Fibroblast of skin of scalp (primary cell): Measurements from ENCODE around the gene TNPO2.
"Not testable (repeated sequence)": the region's sequence is repeated elsewhere in the genome, so short reads cannot be mapped to it uniquely, and the experiment has no call there.

Experiments used
- DNase-seq: peaks from one replicate; pipeline ENCODE4 v3.0.0-alpha.2; 2013

TNPO2 gene

DNA sequence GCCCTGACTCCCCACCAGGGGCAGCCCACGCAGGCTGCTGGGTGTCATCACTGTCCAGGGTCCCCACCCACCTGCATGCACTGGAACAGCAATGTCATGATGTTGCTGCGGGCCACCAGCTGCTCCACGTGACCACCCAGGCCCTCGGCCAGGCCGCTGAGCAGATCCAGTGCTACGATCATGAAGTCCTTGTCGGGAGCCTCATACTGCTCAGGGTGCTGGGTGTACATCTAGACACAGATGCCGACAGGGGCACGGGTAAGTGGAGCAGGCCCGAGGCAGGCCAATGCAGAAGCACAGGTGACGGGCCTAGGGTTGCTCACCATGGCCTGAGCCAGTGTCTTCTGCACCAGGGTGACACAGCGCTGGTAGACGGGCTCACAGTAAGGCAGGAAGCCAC, 18.6 kb downstream of the TNPO2 start:
- no peak for DNase-seq

DNA sequence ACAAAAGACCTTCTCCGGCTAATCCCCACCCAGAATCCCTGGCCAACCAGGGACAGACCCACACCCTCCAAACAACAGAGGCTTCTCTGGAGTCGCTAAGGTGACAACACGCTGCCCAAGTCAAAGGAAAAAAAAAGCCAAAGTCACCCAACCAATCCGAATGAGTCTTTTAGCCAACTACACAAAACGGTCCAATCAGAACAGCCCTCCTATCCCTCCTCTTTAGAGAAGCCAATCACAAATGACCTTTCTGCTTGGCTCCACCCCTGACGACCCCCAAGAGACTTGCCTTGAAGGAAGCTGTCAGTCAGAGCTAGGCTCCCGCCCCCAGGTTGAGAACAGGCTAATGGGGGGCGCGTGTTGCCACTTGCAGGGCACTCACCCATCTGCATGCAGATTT, 20.7 kb downstream of the TNPO2 start:
- DNase-seq, result peak; percentile 54

DNA sequence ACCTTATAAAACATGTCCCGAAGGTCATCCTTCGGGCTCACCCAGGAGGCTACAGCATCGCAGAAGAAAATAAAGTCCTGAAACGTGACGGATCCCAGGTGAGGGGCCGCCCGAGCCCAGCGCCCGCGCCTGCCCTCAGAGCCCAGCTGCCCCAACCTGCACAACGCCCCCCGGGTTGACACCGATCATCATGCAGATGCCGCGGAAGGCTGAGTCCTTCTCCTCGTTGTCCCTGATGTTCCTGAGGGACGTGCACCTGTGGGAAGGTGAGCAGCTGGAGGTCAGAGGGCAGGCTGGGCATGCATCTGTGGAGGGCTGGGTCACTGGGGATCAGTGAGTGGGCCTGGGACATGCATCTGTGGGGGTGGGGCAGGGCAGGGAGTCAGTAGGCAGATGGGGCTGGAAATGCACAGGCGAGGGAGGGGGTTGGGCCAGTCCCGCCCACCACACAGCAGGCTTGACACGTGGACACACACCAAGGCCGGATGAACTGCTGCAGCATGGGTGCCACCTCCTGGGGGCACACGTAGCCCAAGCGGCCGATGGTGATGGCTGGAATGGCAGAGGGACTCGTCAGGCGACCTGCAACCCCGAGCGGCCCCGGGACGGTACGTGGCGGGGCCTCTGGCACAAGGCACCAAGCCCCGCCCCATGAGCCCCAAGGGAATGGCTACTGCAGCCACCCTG, 22.0 kb downstream of the TNPO2 start:
- no peak for DNase-seq

DNA sequence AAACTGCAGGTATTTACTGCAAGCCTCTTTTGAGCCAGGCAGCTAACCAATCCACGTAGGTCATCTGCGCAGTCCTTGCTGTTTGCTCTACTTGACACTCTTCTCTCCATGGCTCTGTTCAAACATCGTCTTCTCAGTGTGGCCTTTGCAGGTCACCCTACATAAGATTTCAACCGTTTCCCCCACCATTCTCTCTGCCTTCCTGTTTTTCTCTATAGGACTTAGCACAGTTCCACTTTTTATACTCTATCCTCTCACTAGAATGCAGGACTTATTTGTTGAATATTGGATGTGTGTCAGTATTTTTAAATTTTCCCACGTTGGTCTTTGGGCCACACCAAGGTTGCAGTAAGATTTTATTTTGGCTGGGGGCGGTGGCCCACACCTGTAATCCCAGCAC, 25.6 kb downstream of the TNPO2 start:
- no peak for DNase-seq

DNA sequence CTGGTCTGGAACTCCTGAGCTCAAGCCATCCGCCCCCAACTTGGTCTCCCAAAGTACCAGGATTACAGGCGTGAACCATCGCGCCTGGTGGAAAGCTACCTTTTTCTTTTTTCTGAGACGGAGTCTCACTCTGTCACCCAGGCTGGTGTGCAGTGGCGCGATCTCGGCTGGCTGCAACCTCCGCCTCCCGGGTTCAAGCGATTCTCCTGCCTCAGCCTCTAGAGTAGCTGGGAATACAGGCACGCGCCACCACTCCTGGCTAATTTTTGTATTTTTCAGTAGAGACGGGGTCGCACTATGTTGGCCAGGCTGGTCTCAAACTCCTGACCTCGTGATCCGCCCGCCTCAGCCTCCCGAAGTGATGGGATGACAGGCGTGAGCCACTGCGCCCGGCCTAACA, 26.3 kb downstream of the TNPO2 start:
- DNase-seq, result not testable (repeated sequence)

DNA sequence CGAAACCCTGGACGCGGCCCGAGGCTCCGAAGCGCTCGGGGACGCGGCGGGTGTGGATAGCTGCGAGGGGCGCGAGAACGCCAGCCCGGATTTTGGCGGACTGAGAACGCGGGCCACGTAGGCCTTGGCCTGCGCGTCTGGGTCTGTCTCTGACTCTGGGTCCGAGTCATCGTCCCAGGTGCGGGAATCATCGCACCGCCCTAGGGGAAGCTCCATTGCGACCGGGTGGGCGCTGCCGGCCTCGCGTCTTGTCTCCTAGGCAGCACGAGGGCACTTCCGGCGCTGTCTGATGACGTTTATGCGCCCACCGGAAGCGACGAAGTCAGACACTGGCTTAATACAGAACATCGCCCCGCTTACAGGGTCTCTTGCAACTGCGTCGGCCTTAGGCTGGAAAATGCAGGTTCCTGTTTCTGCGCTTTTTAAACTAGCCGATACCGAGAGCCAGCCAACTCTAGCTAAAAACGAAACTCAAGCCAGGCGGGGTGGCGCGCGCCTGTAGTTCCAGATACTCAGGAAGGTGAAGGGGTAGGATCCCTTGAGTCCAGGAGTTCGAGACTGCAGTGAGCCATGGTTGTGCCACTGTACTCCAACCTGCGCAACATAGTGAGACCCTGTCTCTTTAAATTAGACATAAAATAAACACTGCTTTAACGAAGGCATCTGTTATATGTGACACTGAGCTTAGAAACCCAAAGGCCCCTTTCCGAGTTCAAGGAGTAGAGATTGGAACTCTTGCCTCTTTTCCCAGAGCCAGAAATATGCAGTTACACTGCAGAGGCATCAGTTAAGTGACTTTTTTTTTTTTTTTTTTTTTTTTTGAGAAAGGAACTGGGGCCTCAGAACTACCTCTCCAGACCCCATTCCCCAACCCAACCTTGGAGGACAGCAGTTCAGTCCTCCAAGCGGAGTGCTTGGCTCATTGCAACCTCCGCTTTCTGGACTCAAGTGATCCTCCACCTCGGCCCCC, 27.1 kb downstream of the TNPO2 start, which contains the start of gene FBXW9:
FBXW9 (minus strand) TSS at position 266 of the 970 bp plus-strand sequence; CDS start at position 216, 50 bp downstream.
- peak; percentile 96 for DNase-seq

DNA sequence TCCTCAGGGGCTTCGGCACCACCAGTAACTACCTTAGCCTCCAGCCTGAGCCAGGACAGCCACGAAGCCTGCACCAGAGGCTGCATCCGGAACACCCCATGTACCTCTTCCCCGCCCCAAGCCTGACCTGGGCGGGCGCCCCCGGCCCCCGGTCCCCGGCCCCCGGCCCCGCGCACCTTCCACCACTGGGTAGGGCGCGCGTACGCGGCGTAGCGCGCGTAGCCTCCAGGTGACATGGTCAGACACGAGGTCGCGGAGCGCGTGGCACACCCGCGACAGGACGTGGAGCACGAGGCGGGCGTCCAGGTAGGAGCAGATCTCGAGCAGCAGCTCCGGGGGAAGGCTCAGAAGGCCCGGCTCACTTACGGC, 27.8 kb downstream of the TNPO2 start:
- DNase-seq, result no peak

DNA sequence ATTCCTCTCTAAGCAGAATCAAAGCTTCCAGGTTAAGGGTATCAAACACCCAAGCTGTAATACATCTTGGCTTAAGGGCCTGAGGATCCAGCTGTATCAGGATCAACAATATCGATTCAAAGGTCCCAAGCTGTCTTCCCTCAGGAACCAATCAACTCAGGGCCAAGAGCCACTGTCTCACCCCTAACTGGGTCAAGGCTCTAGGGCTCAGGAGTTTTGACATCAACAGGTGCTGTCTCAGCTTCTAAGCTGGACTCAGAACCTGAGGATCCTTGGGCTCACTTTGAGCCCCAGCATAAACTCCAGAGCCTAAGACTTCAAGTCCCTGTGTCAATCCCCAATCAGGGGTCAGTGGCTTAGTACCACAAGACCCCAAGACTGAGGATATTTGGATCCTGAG, 28.2 kb downstream of the TNPO2 start:
- no peak for DNase-seq

DNA sequence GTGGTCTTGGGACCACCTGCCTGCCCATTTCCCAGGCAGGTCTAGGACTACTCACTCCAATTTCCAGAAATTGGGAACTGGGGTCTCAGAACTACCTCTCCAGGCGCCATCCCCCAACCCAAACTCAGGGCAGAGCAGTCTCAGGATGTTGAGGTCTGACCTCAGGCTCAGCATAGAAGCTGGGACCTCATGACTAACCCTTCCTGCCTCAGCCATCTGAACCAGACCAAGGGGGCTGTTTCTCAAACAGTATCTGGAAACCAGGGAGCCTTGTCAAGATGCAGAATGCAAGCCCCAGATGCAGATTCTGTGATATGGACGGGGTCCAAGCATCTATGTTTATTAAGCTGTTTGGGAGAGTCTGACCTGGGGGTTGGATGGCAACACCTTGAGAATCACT, 28.6 kb downstream of the TNPO2 start:
- DNase-seq, result no peak

DNA sequence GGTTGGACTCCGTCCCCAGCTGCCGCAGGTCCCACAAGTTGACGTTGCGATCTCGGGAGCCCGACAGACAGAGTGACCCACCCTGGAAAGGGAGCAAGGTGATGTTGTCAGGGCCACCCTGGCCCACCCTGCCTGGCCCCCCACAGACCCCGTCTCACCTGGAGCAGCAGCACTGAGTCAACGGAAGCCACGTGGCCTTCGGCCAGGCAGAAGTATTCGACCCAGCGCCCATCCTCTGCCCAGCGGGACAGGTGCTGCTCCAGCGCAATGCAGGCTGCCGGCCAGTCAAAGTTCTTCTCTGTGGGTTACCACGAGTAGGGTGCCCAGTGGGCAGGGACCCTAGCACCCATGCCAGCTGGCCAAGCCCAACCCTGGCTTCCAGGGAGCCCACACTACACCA, 29.1 kb downstream of the TNPO2 start:
- no peak for DNase-seq

DNA sequence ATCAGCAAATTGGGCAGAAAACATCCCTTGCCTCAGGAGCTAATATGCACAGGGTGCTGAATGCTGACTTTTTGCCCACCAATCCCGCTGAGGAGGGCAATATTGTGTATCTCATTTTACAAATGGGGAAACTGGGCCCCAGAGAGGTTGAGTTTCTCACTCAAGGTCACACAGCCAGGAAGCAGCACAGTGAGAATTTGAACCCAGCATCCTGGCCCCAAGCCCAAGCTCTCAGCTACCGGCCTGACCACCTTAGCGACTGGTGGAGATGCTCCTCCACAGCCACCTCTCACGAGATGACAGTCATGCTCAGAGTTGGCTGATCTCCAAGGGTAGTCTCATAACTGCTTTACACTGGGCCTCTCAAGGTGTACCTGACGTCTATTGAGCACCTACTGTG, 30.8 kb downstream of the TNPO2 start:
- no peak for DNase-seq

DNA sequence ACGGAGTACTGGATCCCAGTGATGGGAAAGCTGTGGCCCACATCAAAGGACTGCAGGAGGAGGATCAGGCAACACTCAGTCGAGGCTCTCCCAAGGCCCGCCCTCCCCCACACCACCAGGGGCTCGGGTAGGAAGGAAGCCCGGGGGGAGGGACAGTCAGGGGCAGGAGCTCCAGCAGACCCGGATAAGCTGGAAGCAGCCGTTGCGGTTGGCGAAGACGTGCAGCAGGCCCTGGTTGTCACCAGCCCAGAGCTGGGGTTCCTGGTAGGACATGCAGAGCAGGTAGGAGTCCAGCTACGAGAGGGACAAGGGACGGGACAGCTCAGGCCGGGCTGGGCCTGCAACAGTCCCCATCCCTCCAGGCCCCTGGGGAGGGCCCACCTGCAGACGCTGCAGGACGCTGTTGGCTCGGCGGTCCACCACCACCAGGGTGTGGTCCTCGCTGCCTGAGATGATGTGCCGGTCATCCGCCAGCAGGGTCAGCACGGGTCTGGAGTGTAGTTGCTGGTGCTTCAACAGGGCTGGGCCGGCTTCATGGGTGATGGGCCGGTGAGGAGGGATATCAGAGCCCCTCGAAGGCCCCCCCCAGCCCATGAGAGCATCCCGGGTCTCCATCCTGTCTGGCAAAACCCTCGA, 34.0 kb downstream of the TNPO2 start:
- no peak for DNase-seq

DNA sequence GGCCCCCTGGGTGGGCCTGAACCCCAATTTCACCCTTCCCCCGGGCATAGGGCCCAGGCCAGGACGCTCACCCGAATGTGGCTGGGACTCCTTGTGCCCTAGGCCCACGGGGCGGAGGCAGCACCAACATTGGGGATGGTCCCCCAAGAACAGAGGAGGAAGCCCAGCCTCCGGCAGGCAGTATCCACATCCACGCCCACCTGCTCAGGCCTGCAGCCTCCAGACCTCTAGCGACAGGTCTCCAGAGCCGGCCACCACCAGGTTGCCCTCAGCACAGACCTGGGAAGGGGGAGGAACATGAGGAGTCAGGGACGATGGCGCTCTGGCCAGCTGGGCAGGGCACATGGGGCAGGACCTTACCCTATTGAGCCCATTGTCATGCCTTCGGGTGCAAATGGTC, 34.7 kb downstream of the TNPO2 start:
- no peak for DNase-seq

DNA sequence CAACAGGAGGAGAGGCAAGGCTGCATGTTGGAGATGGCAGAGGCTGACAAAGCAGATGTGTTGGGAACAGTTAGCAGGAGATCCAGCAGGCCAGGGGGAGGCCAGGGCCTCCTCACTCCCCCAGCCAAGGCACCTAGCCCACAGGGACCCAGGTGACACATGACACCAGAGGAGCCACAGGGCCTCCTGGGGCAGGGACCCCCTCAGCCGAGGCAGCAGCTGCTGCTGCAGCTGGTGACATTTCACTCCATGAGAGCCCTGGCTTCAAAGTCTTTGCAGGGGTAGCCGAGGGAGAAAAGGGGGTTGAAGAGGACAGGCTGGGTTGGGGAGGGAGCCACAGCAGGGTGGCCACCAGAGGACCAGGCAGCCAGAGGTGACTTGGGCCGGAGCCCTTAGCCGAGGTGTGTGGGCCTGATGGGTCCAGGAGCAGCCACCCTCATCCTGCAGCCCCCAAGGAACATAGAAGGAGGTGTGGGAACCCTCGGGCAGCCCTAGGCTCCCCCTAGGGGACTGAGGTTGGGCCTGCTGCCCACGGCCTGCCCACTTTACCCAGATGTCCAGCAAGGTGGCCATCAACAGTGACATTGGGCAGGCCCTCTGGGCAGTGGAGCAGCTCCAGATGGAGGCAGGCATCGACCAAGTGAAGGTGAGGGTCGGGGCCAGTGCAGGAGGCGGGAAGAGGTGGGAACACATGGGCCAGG, 36.1 kb downstream of the TNPO2 start, which contains the start of gene GNG14:
GNG14 (plus strand) TSS at position 503 of the 701 bp plus-strand sequence; CDS start at position 554, 51 bp downstream.
- no peak for DNase-seq

DNA sequence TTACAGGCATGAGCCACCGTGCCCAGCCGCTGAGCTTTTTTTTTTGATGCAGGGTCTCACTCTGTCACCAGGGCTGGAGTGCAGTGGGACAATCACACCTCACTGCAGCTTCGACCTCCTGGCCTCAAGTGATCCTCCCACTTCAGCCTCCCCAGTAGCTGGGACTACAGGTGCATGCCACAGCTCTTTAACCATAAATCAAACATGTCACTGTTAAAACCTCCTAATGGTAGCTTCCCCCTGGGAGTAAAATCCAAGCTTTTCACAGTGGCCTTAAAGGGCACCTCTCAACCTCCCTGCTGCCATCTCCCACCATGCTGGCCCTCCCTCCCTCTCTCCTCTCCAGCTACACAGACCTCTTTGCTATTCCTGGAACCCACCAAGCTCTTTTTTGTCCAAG, 37.9 kb downstream of the TNPO2 start:
- no peak for DNase-seq

DNA sequence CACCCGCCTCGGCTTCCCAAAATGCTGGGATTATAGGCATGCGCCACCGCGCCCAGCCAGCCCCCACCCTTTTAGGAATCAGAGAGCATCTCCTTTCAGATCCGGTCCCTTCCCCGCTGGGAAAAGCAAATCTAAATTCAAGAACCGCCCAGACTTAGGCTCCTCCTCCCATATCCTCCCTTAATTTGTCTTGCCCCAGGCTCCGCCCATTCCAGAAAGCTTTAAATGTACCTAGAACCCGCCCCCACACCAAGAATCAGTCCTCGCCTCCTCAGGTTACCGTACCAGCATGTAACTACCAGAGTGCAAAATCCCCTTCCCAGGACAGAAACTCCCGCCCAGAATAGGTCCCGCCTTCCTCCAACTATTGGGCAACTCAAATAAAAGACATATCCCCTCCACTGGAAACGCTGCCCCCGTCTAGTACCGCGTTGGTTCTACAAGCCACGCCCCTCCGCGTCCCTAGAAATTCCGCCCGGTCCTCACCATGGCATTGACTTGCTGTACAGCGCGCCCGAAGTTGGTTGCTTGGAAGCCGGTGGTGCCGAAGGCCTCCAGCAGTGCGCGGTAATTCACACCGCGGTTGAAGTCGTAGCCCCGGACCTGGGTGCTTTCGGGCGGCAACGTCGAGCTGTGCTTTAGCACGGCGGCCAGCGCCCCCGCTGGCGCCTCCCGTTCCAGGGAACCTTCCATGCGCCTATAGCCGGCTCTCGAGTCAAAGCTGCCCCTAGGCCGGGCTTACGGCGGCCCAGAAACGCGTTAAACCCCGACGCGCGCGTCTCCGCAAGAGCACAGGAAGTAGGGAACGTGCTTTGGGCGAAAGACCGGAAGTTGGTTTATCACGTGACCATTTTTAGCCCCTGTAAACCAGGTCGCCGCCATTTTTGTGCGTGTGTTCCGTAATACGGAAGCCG, 42.4 kb downstream of the TNPO2 start, which contains the start of gene DHPS:
DHPS (minus strand) TSS at position 807 of the 914 bp plus-strand sequence; CDS start at position 693, 114 bp downstream.
- DNase-seq, result peak; percentile 98

DNA sequence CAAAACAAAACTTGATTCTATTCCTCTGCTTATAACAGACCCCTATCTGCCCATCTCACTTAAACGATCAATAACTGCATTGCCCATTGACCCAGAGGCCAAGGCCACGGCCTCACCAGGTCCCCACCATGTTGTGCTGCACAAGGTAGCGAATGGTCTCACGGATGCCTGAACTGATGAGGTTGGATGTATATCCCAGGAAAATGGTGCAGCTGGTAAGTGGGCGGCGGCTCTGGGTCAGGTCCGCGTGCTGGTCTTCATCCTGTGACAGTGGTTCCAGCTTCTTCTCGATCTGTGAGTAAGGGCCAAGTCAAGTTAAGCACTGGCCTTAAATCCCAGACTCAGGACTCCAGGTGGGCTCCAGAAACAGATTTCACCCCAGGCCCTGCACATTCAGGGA, 43.7 kb downstream of the TNPO2 start:
- no peak for DNase-seq

DNA sequence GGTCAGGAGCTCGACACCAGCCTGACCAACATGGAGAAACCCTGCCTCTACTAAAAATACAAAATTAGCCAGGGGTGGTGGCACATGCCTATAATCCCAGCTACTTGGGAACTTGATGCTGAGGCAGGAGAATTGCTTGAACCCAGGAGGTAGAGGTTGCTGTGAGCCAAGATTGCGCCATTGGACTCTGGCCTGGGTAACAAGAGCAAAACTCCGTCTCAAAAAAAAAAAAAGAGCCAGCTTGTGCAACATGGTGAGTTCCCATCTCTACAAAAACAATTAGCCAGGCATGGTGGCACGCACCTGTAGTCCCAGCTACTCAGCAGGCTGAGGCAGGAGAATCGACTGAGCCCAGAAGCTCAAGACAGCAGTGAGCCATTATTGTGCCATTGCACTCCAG, 45.7 kb downstream of the TNPO2 start:
- DNase-seq, result not testable (repeated sequence)

DNA sequence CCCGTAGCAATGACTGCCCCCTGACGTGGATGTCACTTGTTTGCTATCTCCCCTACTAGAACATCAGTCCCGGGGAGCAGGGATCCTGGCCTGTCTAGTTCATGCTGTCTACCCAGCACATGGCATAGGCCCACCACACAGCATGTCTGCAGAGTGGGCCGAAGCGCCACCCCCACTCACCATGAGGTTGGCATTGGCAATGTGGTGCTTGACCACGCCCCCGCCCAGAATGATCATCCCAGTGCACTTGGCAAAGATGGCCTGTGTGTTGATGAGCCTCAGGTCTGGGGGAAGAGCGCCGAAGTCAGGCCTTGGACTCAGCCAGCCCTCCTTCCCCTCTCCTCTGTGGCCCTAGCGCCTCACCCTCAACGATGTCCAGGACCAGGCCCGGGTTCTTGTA, 46.8 kb downstream of the TNPO2 start:
- DNase-seq, result no peak

DNA sequence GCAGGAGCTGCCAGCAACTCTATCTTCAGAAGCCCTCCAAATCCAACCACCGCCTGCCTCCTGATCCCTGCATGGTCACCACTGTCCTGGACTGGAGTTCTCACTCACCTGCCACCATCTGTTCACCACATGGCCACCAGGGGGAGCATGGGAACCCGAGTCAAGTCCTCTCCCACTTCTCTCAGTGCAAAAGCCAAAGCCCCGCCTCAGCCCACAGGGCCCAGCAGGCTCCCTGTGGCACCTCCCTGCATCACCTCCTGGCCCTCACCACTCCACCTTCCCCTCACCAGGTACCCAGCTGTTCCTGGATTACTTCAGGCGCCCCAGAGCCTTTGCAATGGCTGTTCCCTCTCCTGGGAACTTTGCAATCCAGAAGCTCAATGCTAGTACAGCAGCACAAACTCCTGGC, 47.3 kb downstream of the TNPO2 start:
- peak; percentile 72 for DNase-seq

DNA sequence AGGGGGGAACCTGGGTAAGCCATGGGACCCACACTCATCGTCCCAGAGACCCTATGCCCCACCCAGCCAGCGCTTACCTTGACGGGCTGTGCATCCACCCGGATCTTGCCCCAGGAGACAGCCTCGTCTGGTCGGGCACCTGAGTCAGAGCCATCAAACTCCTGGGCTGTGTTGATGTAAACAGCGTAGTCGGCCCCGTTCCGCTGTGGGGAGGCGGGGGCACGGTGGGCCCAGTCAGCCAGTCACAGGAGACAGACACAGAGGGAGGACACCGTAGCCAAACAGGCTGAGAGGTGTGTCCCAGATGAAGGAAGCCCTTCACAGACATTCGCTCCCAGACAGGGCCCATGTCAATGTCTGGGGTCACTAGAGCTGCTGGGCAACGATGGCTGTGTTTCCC, 47.8 kb downstream of the TNPO2 start:
- no peak for DNase-seq
